Measurements from ENCODE around the gene PRR5. TPM values are rescaled to one million over a fixed set of nuclear protein-coding genes. Genes with fewer than 3 reads are reported as not detected.

The PRR5 gene
- total and polyA plus RNA-seq, 2 donors (not counting 1 experiment from before 2014, with no cell fraction given): 18.4 to 36.1 TPM

DNA sequence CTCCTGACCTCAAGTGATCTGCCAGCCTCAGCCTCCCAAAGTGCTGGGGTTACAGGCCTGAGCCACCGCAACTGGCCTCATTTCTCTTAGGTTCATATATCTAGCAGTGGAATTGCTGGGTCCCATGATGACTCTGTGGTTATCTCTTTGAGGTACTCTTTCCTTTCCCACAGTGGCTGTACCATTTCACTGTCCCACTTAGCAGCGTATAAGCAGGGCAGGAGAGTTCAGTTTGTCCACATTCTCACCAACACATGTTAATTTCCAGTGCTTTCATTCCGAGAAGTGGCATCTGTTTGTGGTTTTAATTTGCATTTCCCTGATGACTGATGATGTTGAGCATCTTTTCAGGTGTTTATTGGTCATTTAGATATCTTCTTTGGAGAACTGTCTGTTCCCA, 16.4 kb downstream of the PRR5 start:
- WGBS (ENCODE audit: insufficient coverage): 83% methylated on average over 1 of the region's 3 CpGs
- ATAC-seq (ENCODE audit: low read depth) (peak; percentile 54), DNase-seq (no peak)
- CTCF ChIA-PET: interaction anchor here (0.7 to 2.1 kb wide), 4 partner anchors 17 to 1475 kb away, joined by 3 to 11 read pairs (median 6); no protein-coding TSS in a partner anchor
- Histone ChIP-seq H3K4me1 (ENCODE audit: control insufficient read depth in 2 of 2, insufficient read depth in 2 of 2, low read length in 2 of 2) (peaks cover 0 to 15% of the 10 kb centered on the region in 2 donors), H3K27me3 (replicated peaks in 1 of 4; ENCODE audit: control extremely low read depth in 1 of 4, control insufficient read depth in 3 of 4, insufficient read depth in 4 of 4, low read length in 3 of 4) (no peaks in the 10 kb centered on the region), H3K36me3 (replicated peaks in 1 of 2; ENCODE audit: control extremely low read depth in 1 of 2, control insufficient read depth in 1 of 2, extremely low read depth in 1 of 2, insufficient read depth in 2 of 2, low read length in 1 of 2) (peaks cover 0 to 5% of the 10 kb centered on the region in 2 experiments), H3K9ac (ENCODE audit: low read length) (no peak overlapping the region), H3K4me3 (ENCODE audit: control extremely low read depth in 1 of 5, extremely low read depth in 1 of 5, insufficient read depth in 1 of 5, low read depth in 2 of 5, low read length in 4 of 5) (no peak overlapping the region), H3K27ac (ENCODE audit: low read length in 2 of 2) (no peak overlapping the region), H4K20me1 (ENCODE audit: control insufficient read depth, insufficient read depth, low read length, poor library complexity, severe bottlenecking) (no peaks in the 10 kb centered on the region), H3K9me3 (ENCODE audit: control extremely low read depth in 1 of 3, control insufficient read depth in 2 of 3, insufficient read depth in 1 of 3, low read length in 2 of 3) (no peaks in the 10 kb centered on the region), H3K4me2 (replicated peaks; ENCODE audit: low read depth, low read length, poor library complexity, severe bottlenecking) (no peak overlapping the region), H2AFZ (ENCODE audit: insufficient read depth, low read depth, low read length, poor library complexity, severe bottlenecking) (no peak overlapping the region), H3K79me2 (ENCODE audit: control insufficient read depth, insufficient read depth, low read length) (peaks cover 3% of the 10 kb centered on the region)
- POLR2A ChIA-PET: no interaction called here
- TF ChIP-seq, protein P1, sequence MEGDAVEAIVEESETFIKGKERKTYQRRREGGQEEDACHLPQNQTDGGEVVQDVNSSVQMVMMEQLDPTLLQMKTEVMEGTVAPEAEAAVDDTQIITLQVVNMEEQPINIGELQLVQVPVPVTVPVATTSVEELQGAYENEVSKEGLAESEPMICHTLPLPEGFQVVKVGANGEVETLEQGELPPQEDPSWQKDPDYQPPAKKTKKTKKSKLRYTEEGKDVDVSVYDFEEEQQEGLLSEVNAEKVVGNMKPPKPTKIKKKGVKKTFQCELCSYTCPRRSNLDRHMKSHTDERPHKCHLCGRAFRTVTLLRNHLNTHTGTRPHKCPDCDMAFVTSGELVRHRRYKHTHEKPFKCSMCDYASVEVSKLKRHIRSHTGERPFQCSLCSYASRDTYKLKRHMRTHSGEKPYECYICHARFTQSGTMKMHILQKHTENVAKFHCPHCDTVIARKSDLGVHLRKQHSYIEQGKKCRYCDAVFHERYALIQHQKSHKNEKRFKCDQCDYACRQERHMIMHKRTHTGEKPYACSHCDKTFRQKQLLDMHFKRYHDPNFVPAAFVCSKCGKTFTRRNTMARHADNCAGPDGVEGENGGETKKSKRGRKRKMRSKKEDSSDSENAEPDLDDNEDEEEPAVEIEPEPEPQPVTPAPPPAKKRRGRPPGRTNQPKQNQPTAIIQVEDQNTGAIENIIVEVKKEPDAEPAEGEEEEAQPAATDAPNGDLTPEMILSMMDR (IDR thresholded peaks at IDR 0.05): no peak
- no peak for TF ChIP-seq EZH2 (IDR thresholded peaks at IDR 0.05; ENCODE audit: borderline replicate concordance, insufficient read depth, low read depth, low read length, poor library complexity, severe bottlenecking)
- H3K4me1 Mint-ChIP-seq: peaks cover 14% of the 10 kb centered on the region
- H3K9me3 Mint-ChIP-seq (ENCODE audit: insufficient read depth): no peaks in the 10 kb centered on the region
- H3K4me3 Mint-ChIP-seq: peak overlapping the region; percentile 57
- intact Hi-C loops (cut with micrococcal nuclease): no loop called here
- peak overlapping the region; percentile 5 for H3K27ac Mint-ChIP-seq
- no peaks in the 10 kb centered on the region for H3K27me3 Mint-ChIP-seq

DNA sequence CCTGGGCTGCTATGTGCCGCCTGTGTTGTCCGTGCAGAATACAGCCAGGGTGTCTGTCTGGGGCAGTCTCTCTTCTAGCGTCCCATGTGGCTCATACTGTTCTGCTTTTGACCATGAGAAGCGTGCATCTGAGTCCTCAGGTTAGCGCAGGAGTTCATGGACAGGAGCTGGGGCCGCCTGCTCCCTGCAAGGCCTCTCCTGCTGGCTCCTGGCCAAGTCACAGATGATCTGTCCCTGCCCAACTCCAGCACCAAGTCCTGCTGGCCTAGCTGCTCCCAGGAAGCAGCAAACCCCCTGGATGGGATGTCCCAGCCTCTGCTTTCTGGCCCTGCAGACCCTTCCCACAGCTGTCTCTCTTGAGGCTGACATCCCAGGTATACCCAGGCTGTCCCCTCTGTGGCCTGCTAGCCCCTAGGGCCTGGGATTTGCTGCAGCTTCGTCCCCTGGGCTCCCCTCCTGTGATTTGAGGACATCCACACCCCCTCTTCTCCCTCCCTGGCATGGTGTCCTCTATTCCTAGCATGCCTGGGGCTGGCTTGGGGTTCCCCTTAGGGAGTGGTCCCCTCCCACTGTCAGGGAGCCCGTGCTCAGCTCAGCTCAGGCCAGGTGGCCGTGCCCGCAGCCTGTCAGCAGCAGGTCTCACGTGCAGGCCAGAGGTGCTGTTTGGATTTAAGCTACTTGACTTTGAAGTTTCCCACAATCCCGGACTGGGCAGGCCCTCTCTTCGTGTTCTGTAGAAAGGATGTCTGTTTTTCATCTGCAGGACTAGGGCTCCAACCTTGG, 17.8 kb downstream of the PRR5 start:
- intact Hi-C loops (cut with micrococcal nuclease): no loop called here
- ATAC-seq (ENCODE audit: low read depth): no peak
- Histone ChIP-seq H3K4me3 (ENCODE audit: control extremely low read depth in 1 of 5, extremely low read depth in 1 of 5, insufficient read depth in 1 of 5, low read depth in 2 of 5, low read length in 4 of 5) (no peak overlapping the region), H3K4me1 (ENCODE audit: control insufficient read depth in 2 of 2, insufficient read depth in 2 of 2, low read length in 2 of 2) (peaks cover 0 to 15% of the 10 kb centered on the region in 2 donors), H3K36me3 (replicated peaks in 1 of 2; ENCODE audit: control extremely low read depth in 1 of 2, control insufficient read depth in 1 of 2, extremely low read depth in 1 of 2, insufficient read depth in 2 of 2, low read length in 1 of 2) (peaks cover 0 to 5% of the 10 kb centered on the region in 2 experiments), H3K9me3 (ENCODE audit: control extremely low read depth in 1 of 3, control insufficient read depth in 2 of 3, insufficient read depth in 1 of 3, low read length in 2 of 3) (no peaks in the 10 kb centered on the region), H4K20me1 (ENCODE audit: control insufficient read depth, insufficient read depth, low read length, poor library complexity, severe bottlenecking) (no peaks in the 10 kb centered on the region), H2AFZ (ENCODE audit: insufficient read depth, low read depth, low read length, poor library complexity, severe bottlenecking) (no peak overlapping the region), H3K27ac (ENCODE audit: low read length in 2 of 2) (no peak overlapping the region), H3K79me2 (ENCODE audit: control insufficient read depth, insufficient read depth, low read length) (peaks cover 3% of the 10 kb centered on the region), H3K9ac (ENCODE audit: low read length) (no peak overlapping the region), H3K27me3 (replicated peaks in 1 of 4; ENCODE audit: control extremely low read depth in 1 of 4, control insufficient read depth in 3 of 4, insufficient read depth in 4 of 4, low read length in 3 of 4) (no peaks in the 10 kb centered on the region), H3K4me2 (replicated peaks; ENCODE audit: low read depth, low read length, poor library complexity, severe bottlenecking) (no peak overlapping the region)
- H3K27me3 Mint-ChIP-seq: no peaks in the 10 kb centered on the region
- CTCF ChIA-PET: interaction anchor here (1.3 to 2.1 kb wide), 2 partner anchors 16 to 23 kb away, joined by 6 to 11 read pairs; no protein-coding TSS in a partner anchor
- H3K9me3 Mint-ChIP-seq (ENCODE audit: insufficient read depth): no peaks in the 10 kb centered on the region
- peaks cover 14% of the 10 kb centered on the region for H3K4me1 Mint-ChIP-seq
- DNase-seq: no peak
- no peak for TF ChIP-seq EZH2 (IDR thresholded peaks at IDR 0.05; ENCODE audit: borderline replicate concordance, insufficient read depth, low read depth, low read length, poor library complexity, severe bottlenecking)
- TF ChIP-seq, protein P1 (IDR thresholded peaks at IDR 0.05): no peak
- POLR2A ChIA-PET: no interaction called here
- no peak overlapping the region for H3K4me3 Mint-ChIP-seq
- 64% methylated on average over 11 of the region's 13 CpGs for WGBS (ENCODE audit: insufficient coverage)
- H3K27ac Mint-ChIP-seq: no peak overlapping the region

Data from B cell (primary cell).